Activated naive CD4-positive, alpha-beta T cell (primary cell): ENCODE results near the gene PBLD.

Experiments used
- DNase-seq, 4 experiments: peaks; one replicate each; lab custom pipeline; 2025; lab: John Stamatoyannopoulos, UW

The PBLD gene

GRCh38 chr10:68332259-68333057, at the start of gene PBLD:
PBLD (minus strand) TSS chr10:68332928; CDS start chr10:68306844, 26,084 bp downstream.
- DNase-seq, result peak; percentile 21 to 64 (median 37)

- DNase-seq, result no peak
Measured at GRCh38 chr10:68371604-68372003, 38.9 kb upstream of the PBLD start.

GRCh38 chr10:68367121-68367520, 34.4 kb upstream of the PBLD start:
- no peak for DNase-seq

GRCh38 chr10:68366600-68366999, 33.9 kb upstream of the PBLD start:
- DNase-seq, result no peak

GRCh38 chr10:68365611-68366010, 32.9 kb upstream of the PBLD start:
- DNase-seq, result no peak

- no peak for DNase-seq
Measured at GRCh38 chr10:68364101-68364886, 31.6 kb upstream of the PBLD start.

- no peak for DNase-seq
Measured at GRCh38 chr10:68362590-68362989, 29.9 kb upstream of the PBLD start.

GRCh38 chr10:68359189-68359588, 26.5 kb upstream of the PBLD start:
- no peak for DNase-seq

GRCh38 chr10:68353537-68353936, 20.8 kb upstream of the PBLD start:
- no peak for DNase-seq

- peak in 2 of 4 experiments; percentile 3 to 12 for DNase-seq
Measured at GRCh38 chr10:68348265-68348741, 15.6 kb upstream of the PBLD start.

- no peak for DNase-seq
Measured at GRCh38 chr10:68346774-68347173, 14.0 kb upstream of the PBLD start.

- DNase-seq, result no peak
Measured at GRCh38 chr10:68345621-68346020, 12.9 kb upstream of the PBLD start.

- DNase-seq, result no peak
Measured at GRCh38 chr10:68342909-68343516, 10.3 kb upstream of the PBLD start.

- DNase-seq, result no peak
Measured at GRCh38 chr10:68340358-68341080, 7.8 kb upstream of the PBLD start.

GRCh38 chr10:68336754-68337351, 4.1 kb upstream of the PBLD start:
- no peak for DNase-seq

GRCh38 chr10:68334672-68335467, 2.1 kb upstream of the PBLD start:
- DNase-seq, result no peak

- DNase-seq, result no peak
Measured at GRCh38 chr10:68333440-68334431, 1.0 kb upstream of the PBLD start.

GRCh38 chr10:68333058-68333395, 299 bp upstream of the PBLD start:
- DNase-seq, result no peak

- DNase-seq, result peak; percentile 97 to 98 (median 97)
Measured at GRCh38 chr10:68331455-68332258, 1.1 kb downstream of the PBLD start, which contains the start of gene HNRNPH3. HNRNPH3 (plus strand) TSS chr10:68332064; CDS start chr10:68337222, 5,158 bp downstream.
